Measurements from ENCODE around the gene C1QTNF2.

DNA sequence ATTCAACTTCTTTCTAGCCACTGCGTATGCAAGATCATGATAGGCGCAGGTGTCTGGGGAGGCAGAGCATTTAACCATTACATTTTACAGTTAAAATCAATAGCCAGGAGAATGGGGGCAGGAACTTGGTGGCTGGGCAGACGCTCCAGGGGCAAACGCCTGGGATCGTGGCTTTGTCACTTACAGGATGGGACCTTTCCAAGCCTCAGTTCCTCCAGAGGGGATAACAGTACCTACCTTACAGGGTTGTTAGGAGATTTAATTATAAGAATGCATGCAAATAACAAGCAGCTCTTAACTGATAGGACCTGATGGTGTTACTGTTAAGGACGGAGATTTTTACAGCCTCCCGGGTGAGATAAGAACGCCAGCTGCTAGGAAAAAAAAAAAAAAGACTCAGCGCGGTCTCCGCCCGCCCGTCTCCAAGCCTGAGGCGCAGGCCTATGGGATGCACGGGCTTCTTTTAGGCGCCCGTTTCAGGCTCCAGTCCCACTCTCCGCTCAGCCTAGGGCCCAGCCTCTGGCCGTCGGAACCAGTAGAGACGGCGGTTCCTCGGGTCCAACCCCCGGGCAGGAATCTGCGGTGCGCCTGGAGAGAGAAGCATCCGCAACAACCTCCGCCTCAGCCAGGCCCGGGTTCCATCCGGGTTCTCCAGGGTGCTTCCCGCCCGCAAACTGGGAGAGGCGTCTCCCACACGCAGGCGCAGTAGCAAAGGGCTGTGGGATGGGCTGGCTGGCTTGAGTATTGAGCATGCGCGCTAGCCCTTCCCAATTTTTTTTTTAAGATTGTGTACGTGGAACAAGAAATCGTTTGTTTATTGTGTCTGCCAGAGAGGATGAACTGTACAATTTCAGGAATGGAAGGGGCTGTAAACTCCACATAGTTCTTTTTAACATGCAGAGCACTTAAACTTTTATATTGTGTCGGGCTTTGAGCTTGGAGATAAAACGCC is 29.3 kb upstream of the C1QTNF2 start, which contains the start of gene FAM200C:
- TF ChIP-seq, protein P1, sequence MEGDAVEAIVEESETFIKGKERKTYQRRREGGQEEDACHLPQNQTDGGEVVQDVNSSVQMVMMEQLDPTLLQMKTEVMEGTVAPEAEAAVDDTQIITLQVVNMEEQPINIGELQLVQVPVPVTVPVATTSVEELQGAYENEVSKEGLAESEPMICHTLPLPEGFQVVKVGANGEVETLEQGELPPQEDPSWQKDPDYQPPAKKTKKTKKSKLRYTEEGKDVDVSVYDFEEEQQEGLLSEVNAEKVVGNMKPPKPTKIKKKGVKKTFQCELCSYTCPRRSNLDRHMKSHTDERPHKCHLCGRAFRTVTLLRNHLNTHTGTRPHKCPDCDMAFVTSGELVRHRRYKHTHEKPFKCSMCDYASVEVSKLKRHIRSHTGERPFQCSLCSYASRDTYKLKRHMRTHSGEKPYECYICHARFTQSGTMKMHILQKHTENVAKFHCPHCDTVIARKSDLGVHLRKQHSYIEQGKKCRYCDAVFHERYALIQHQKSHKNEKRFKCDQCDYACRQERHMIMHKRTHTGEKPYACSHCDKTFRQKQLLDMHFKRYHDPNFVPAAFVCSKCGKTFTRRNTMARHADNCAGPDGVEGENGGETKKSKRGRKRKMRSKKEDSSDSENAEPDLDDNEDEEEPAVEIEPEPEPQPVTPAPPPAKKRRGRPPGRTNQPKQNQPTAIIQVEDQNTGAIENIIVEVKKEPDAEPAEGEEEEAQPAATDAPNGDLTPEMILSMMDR (conservative IDR thresholded peaks at IDR 0.05; ENCODE audit: low read depth, low read length) = no peak
- no peak for TF ChIP-seq EZH2 (IDR thresholded peaks at IDR 0.05; ENCODE audit: borderline replicate concordance, low read depth, low read length, poor library complexity, severe bottlenecking)

Data from A673 (cell line).